OCI-LY1 (cell line): ENCODE data around the gene PRRG2.

Source experiments
- H2AFZ ChIP-seq: fragments of 200-600 bp; sonication (generic), shearing (Covaris generic); 2 replicates; pipeline ENCODE4 v1.6.0; 2014; ENCODE audit warnings: antibody characterized with exemption, mild to moderate bottlenecking, low read length
- H3F3A ChIP-seq: fragments of 200-600 bp; sonication (generic), shearing (Covaris generic); 2 replicates; pipeline ENCODE4 v1.6.0; 2014; ENCODE audit warnings: mild to moderate bottlenecking, antibody characterized with exemption, low read length, moderate library complexity; ENCODE audit not compliant: insufficient read depth
- H3K27ac ChIP-seq: fragments of 200-600 bp; sonication (generic); 2 replicates; pipeline ENCODE4 v1.5.1; 2014; ENCODE audit warnings: low read length, mixed run types, mild to moderate bottlenecking, low read depth; ENCODE audit not compliant: poor library complexity, severe bottlenecking
- H3K27me3 ChIP-seq: fragments of 200-600 bp; sonication (generic); 2 replicates; pipeline ENCODE4 v1.6.0; 2014; ENCODE audit warnings: antibody characterized with exemption, mild to moderate bottlenecking, low read length, moderate library complexity; ENCODE audit not compliant: insufficient read depth
- H3K36me3 ChIP-seq: fragments of 200-600 bp; sonication (generic); 2 replicates; pipeline ENCODE4 v1.6.1; 2014; ENCODE audit warnings: mild to moderate bottlenecking, antibody characterized with exemption, low read length, moderate library complexity, mixed read lengths; ENCODE audit not compliant: insufficient read depth
- H3K4me1 ChIP-seq: fragments of 200-600 bp; sonication (generic); 2 replicates; pipeline ENCODE4 v1.5.1; 2014; ENCODE audit warnings: mild to moderate bottlenecking, low read length, moderate library complexity; ENCODE audit not compliant: insufficient read depth, severe bottlenecking
- H3K4me2 ChIP-seq: fragments of 200-600 bp; sonication (generic), shearing (Covaris generic); 2 replicates; pipeline ENCODE4 v1.6.1; 2014; ENCODE audit warnings: low read length
- H3K4me3 ChIP-seq: fragments of 200-600 bp; sonication (generic); 2 replicates; pipeline ENCODE4 v1.5.1; 2014; ENCODE audit warnings: low read length, low read depth, mild to moderate bottlenecking, mixed read lengths; ENCODE audit not compliant: poor library complexity, severe bottlenecking
- H3K79me2 ChIP-seq: fragments of 200-600 bp; shearing (Covaris generic); 2 replicates; pipeline ENCODE4 v1.6.1; 2016; ENCODE audit warnings: mixed run types, low read length, mixed read lengths; ENCODE audit not compliant: insufficient read depth
- H3K9ac ChIP-seq: fragments of 200-600 bp; sonication (generic), shearing (Covaris generic); 2 replicates; pipeline ENCODE4 v1.6.1; 2014; ENCODE audit warnings: mild to moderate bottlenecking, low read length, mixed read lengths
- H3K9me2 ChIP-seq: fragments of 200-600 bp; sonication (generic), shearing (Covaris generic); 2 replicates; pipeline ENCODE4 v1.6.1; 2014; ENCODE audit warnings: low read depth, mild to moderate bottlenecking, low read length, mixed read lengths
- H3K9me3 ChIP-seq: fragments of 200-600 bp; shearing (Covaris generic); 2 replicates; pipeline ENCODE4 v1.6.1; 2014; ENCODE audit warnings: low read length, mixed read lengths
- H4K20me1 ChIP-seq: fragments of 200-600 bp; sonication (generic), shearing (Covaris generic); 2 replicates; pipeline ENCODE4 v1.6.0; 2016; ENCODE audit warnings: mild to moderate bottlenecking, low read length; ENCODE audit not compliant: insufficient read depth
- CTCF ChIP-seq: fragments of 200-600 bp; sonication (generic), shearing (Covaris generic); IDR thresholded peaks from 2 replicates; pipeline ENCODE4 v1.5.1; 2017; ENCODE audit warnings: mild to moderate bottlenecking, antibody characterized with exemption, low read length, moderate library complexity, mixed read lengths
- EZH2 ChIP-seq: fragments of 200-600 bp; sonication (generic), shearing (Covaris generic); IDR thresholded peaks from 2 replicates; pipeline ENCODE4 v1.8.0; 2017; ENCODE audit warnings: borderline replicate concordance, mixed run types, mild to moderate bottlenecking, antibody characterized with exemption, low read length, moderate library complexity, mixed read lengths

PRRG2 gene

GRCh38 chr19:49601482-49602038, 20.4 kb downstream of the PRRG2 start:
- no peaks in the 10 kb centered on the region for H3K79me2 ChIP-seq
- no peaks in the 10 kb centered on the region for H3K9me2 ChIP-seq
- no peak overlapping the region for H3K4me2 ChIP-seq
- H3K27ac ChIP-seq, result no peak overlapping the region
- H3K9me3 ChIP-seq, result no peaks in the 10 kb centered on the region
- H3K4me3 ChIP-seq, result no peak overlapping the region
- TF ChIP-seq CTCF, result no peak
- TF ChIP-seq EZH2, result no peak
- no peak overlapping the region for H3K9ac ChIP-seq
- H2AFZ ChIP-seq, result no peak overlapping the region
- no peaks in the 10 kb centered on the region for H3K4me1 ChIP-seq
- peaks cover 87% of the 10 kb centered on the region for H3K36me3 ChIP-seq
- H3F3A ChIP-seq, result no peaks in the 10 kb centered on the region
- no peaks in the 10 kb centered on the region for H4K20me1 ChIP-seq
- H3K27me3 ChIP-seq, result no peaks in the 10 kb centered on the region

GRCh38 chr19:49602806-49603205, 21.7 kb downstream of the PRRG2 start:
- H3K4me2 ChIP-seq, result no peak overlapping the region
- H3K9me3 ChIP-seq, result no peaks in the 10 kb centered on the region
- no peaks in the 10 kb centered on the region for H3K4me1 ChIP-seq
- no peak overlapping the region for H2AFZ ChIP-seq
- H3K36me3 ChIP-seq, result peaks cover 88% of the 10 kb centered on the region
- no peaks in the 10 kb centered on the region for H3K27me3 ChIP-seq
- H3K9me2 ChIP-seq, result no peaks in the 10 kb centered on the region
- no peaks in the 10 kb centered on the region for H3F3A ChIP-seq
- no peak overlapping the region for H3K9ac ChIP-seq
- H3K79me2 ChIP-seq, result no peaks in the 10 kb centered on the region
- H3K27ac ChIP-seq, result no peak overlapping the region
- no peaks in the 10 kb centered on the region for H4K20me1 ChIP-seq
- no peak for TF ChIP-seq EZH2
- no peak for TF ChIP-seq CTCF
- H3K4me3 ChIP-seq, result no peak overlapping the region

GRCh38 chr19:49605605-49606004, 24.5 kb downstream of the PRRG2 start:
- Histone ChIP-seq H4K20me1 (no peaks in the 10 kb centered on the region), H3K4me3 (no peak overlapping the region), H3K4me1 (no peaks in the 10 kb centered on the region), H3K9me3 (no peaks in the 10 kb centered on the region), H3K79me2 (no peaks in the 10 kb centered on the region), H3K4me2 (no peak overlapping the region), H2AFZ (no peak overlapping the region), H3K9ac (no peak overlapping the region), H3F3A (no peaks in the 10 kb centered on the region), H3K27me3 (no peaks in the 10 kb centered on the region), H3K9me2 (no peaks in the 10 kb centered on the region), H3K36me3 (peaks cover 83% of the 10 kb centered on the region), H3K27ac (no peak overlapping the region)
- TF ChIP-seq CTCF, result no peak
- no peak for TF ChIP-seq EZH2
